GM10248 (cell line): Measurements from ENCODE around the gene HS3ST3A1.

Source experiments
- CTCF ChIA-PET: fragments of 300-600 bp; sonication (Branson Sonifier 250); formaldehyde crosslinking; extraction: SDS; loops from one replicate; lab custom pipeline; 2021; ENCODE audit warnings: antibody characterized with exemption; lab: Yijun Ruan, JAX
- POLR2A ChIA-PET: fragments of 350-650 bp; sonication (Branson Sonifier 250); formaldehyde crosslinking; extraction: SDS; loops from one replicate; lab custom pipeline; 2020; ENCODE audit warnings: antibody characterized with exemption; lab: Yijun Ruan, JAX
- DNase-seq: peaks from one replicate; pipeline ENCODE4 v3.0.0; 2012; ENCODE audit errors: extremely low spot score
- TF ChIP-seq, protein P1 (sequence below): IDR thresholded peaks from 2 replicates; pipeline ENCODE4 v1.5.1; 2012; ENCODE audit warnings: mild to moderate bottlenecking, low read depth; ENCODE audit errors: extremely low read depth, missing control alignments, control extremely low read depth

The HS3ST3A1 gene

DNA sequence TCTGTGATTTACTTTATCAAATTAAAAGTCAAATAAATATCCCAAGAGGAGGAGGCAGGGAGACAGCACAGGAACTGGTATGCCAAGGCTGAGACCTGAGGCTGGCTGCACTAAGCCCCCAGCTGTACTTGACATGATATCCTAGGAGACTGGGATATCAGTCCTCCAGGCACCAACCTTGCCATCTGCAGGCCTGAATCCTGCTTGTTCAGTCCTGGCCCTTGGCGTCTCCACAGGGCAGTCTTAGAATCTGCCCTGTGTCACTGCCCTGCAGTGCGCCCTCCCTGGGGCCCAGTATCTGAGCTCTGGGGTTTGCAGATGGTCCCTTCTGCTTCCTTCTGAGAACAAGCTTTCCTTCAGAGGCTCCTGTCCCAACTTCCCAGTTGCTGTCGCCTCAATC, 75.9 kb downstream of the HS3ST3A1 start:
- TF ChIP-seq, protein P1, sequence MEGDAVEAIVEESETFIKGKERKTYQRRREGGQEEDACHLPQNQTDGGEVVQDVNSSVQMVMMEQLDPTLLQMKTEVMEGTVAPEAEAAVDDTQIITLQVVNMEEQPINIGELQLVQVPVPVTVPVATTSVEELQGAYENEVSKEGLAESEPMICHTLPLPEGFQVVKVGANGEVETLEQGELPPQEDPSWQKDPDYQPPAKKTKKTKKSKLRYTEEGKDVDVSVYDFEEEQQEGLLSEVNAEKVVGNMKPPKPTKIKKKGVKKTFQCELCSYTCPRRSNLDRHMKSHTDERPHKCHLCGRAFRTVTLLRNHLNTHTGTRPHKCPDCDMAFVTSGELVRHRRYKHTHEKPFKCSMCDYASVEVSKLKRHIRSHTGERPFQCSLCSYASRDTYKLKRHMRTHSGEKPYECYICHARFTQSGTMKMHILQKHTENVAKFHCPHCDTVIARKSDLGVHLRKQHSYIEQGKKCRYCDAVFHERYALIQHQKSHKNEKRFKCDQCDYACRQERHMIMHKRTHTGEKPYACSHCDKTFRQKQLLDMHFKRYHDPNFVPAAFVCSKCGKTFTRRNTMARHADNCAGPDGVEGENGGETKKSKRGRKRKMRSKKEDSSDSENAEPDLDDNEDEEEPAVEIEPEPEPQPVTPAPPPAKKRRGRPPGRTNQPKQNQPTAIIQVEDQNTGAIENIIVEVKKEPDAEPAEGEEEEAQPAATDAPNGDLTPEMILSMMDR: no peak
- ChIA-PET CTCF (interaction anchor here (1.0 kb wide), 1 partner anchor 20 kb away, joined by 3 read pairs; no protein-coding TSS in a partner anchor), POLR2A (no interaction called here)
- no peak for DNase-seq

DNA sequence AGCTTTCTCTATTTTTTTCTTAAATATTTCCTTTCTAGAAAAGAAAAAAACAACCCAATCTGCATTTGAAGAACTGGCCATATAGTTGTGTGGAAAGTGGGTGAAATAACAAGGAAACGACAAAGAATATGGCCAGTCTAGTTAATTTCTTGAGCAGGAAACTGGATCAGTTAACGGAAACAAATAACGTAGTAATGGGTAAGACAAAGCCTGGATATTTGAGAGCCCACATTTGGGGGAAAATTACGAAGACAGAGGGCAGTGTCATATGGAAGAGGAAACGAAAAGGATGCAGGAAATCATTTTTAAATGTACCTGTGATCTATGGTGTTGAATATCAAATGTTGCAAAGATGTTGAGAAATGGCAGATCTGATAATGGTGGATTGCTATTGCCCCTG, 78.6 kb downstream of the HS3ST3A1 start:
- DNase-seq: no peak
- ChIA-PET POLR2A (no interaction called here), CTCF (no interaction called here)
- TF ChIP-seq, protein P1: no peak

DNA sequence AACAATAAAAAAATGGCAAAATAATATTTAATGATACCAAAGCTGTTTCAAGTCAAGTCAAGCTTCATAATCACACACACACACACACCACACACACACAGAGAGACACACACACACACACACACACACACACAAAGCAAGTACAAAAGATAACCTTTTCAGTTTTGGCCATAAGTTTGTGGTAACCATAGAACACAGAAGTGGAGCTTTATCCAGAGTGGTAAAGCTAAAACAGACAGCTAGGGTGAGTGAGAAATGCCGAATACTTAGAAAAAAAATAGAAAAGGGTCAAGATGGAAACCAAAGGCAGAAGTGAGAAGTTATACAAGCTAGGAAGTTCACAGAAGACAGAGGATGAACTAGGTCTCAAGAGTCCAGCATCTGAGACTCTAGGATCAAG, 79.0 kb downstream of the HS3ST3A1 start:
- POLR2A ChIA-PET: no interaction called here

DNA sequence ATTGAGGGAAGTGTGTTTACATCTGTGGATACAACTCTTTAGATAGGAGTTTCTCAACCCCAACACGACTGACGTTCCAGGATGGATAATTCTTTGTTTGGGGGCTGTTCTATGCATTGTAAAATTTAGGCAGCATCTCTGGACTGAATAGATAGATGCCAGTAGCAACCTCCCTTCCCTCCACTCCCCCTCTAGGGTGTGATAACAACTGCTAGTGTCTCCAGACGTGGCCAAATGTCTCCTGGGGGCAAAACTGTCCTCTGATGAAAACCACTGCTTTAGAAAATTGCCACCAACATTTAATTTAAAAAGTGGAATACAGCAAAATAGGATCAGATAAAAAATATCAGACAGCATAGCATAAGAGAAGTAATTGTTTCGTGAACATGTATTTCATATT, 79.9 kb downstream of the HS3ST3A1 start:
- CTCF ChIA-PET: no interaction called here
- no peak for DNase-seq

More for the DNA sequence above, 79.0 kb downstream of the HS3ST3A1 start:
- CTCF ChIA-PET: no interaction called here
- no peak for DNase-seq
- TF ChIP-seq, protein P1: no peak

DNA sequence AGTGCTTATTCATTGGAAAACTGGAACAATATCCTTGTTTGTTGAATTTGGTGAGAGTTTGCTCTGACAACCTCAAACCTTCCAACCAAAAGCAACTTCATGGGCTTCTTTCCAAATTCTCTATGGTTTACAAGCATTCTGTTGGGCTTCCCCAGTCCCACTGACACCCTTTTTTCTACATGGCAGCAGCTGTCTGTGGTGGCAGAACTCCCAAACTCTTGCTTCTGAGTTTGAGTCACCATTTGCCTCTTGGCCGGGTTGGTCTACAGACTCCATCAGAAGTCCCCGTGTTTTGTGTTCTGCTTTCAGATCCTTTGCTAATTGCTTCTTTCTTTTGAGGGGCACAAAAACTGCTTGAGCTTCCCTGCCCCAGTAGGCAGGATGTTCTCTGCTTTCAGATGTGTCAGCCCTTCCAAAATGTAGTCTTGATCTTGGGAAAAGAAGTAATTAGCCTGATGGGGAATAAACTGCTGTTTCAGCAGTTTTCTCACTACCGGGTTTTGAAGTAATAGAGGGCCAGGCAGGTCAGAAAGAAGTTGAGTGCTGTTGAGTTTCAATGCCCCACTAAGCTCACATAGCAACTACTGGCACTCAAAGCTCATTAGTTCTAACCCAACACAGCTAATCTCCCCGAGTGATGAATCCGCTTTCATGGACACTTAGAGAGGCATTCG, 80.7 kb downstream of the HS3ST3A1 start:
- TF ChIP-seq, protein P1: no peak
- ChIA-PET POLR2A (no interaction called here), CTCF (no interaction called here)
- DNase-seq: no peak

More for the DNA sequence above, 79.9 kb downstream of the HS3ST3A1 start:
- TF ChIP-seq, protein P1: no peak
- POLR2A ChIA-PET: no interaction called here

GRCh38 chr17:13518261-13519000, 83.3 kb downstream of the HS3ST3A1 start:
- DNase-seq: no peak
- ChIA-PET CTCF (no interaction called here), POLR2A (no interaction called here)
- TF ChIP-seq, protein P1: no peak
